SIG-M5 treated with dmso at 0.1 percent for 504 hours (cell line): Measurements from ENCODE around the gene WWP2.
"Not testable (repeated sequence)": the region's sequence is repeated elsewhere in the genome, so short reads cannot be mapped to it uniquely, and the experiment has no call there.

ENCODE experiments used
- DNase-seq: peaks from one replicate; lab custom pipeline; 2025; ENCODE audit not compliant: unreplicated experiment; lab: John Stamatoyannopoulos, UW

The WWP2 gene

DNA sequence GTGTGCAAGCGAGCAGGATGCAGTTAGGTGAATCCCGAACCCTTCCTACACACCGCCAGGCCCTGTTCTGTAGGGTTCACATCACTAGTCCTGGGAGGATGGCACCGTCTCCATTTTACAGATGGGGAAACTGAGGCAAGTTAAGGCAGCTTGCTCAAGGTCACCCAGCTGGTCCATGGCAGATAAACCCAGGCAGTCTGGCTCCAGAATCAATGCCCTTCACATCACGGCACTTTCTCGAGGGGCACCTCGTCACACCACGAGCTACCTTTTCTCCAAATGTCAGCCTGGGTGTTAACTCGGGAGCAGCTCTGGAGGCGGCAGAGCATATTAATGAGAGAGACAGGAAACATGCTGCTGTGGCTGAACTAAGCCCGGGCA, 16.9 kb upstream of the WWP2 start:
- DNase-seq = no peak

DNA sequence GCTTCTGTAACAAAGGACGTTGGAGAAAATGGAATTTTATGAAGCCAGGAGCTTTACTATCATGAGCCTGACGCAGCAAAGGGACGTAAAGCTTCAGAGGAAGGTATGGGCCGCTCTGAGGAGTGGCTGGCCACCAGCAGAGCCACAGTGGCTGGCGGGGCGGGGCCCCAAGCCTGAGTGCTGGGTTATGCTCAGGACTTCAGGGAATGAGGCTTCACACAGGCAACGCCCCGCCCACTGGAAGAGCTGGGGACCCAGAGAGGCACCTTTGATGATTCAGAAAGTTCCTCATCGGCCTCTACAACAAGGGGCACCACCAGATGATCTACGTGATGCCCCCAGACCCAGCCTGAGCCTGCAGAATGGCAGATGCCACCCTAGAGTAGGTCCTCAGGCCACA, 16.2 kb upstream of the WWP2 start:
- no peak for DNase-seq

DNA sequence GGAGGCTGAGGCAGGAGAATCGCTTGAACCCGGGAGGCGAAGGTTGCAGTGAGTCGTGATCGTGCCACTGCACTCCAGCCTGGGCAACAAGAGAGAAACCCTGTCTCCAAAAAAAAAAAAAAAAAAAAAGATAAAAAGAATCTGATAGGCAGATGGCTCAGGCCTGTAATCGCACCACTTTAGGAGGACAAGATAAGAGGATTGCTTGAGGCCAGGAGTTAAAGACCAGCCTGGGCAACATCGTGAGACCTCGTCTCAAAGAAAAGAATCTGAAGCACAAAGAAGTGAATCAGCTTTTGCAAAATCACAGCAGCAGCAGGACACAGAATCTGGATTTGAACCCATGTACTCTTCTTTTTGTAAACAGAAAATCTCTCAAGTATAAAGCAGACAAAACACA, 15.0 kb upstream of the WWP2 start:
- DNase-seq = no peak

DNA sequence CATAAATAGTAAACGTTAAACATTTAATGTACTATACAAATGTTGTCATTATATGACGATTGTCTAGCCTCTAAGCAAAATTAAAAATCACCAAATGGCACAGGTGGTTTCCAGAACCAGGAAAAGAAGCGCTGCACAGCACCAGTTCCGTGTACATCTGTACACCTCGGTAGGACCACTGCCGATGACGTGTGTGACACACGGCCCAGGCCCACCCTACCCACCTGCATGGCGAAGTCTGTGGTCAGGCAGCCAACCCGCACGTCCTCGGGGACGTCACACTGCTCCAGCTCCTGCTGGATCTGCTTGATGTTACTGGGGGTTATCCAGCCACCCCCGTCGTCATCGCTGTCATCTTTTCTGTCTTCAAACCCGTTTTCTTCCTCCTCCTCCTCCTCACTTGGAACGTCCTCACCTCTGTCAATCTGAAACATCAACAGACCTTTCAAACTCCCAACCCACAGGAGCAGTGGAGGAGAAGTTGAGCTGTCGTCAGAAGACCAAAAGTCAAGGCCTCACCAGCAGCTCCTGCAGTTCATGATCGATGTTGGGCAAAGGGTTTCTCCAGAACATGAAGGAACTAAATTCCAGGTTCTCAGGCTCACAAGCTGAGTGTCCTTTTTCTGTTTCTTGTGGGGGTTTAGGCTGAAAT, 13.3 kb upstream of the WWP2 start:
- DNase-seq = no peak

DNA sequence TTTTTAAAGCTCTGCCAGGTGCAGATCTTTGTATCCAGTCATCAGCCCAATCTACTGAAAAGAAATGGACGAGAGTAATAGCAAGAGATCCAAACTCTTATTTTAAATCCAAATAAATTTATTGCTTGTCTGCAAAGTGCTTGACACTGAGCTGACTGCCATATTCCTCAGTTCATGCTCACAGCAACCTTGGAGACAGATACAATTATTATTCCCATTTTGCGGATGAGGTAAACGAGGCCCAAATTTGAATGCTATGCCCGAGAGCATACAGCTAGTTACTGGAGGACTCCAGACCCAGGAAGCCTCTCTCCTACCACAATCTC, 8.0 kb upstream of the WWP2 start:
- no peak for DNase-seq

DNA sequence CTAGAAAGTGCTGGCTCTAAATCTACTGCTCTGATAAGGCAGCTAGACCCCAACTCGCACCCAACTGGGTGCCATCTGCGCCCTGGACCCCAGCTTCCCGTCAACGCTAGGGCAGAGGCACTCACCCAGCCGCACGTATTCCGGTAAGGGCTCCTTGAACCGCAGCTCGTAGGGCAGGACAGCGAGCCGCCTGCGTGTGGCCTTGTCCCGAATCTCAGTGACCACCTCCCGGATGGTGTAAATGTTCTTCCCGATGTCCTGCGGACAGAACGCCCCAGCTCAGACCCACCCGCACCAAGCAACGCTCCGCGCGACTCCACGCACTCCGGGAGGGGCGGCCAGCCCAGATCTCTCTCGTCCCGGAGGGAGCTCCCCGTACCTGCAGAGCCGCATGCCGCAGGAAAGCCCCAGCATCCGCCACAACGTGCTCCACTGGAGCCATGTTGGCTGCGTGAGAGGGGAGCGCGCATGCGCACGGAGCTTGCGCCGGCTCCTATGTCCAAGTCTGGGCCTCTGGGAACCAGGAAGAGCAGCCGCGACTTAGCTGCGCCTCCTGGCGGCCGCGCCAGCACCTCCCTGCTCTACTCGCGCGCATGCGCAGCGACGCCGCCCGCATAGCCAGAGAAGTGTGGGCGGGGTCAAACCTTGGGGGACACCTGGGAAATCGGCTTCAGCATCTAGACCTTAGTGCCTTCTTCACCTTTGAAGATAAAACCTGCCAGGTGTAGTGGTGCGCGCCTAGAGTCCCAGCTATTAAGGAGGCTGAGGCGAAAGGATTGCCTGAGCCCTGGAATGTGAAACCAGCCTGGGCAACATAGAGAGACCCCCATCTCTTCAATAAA, 7.4 kb upstream of the WWP2 start, which contains the start of gene NOB1:
Gene NOB1, minus strand, starts transcription at position 458 of the 842 bp plus-strand sequence. Its CDS starts 16 bp downstream, at position 442.
- DNase-seq = peak; percentile 91

DNA sequence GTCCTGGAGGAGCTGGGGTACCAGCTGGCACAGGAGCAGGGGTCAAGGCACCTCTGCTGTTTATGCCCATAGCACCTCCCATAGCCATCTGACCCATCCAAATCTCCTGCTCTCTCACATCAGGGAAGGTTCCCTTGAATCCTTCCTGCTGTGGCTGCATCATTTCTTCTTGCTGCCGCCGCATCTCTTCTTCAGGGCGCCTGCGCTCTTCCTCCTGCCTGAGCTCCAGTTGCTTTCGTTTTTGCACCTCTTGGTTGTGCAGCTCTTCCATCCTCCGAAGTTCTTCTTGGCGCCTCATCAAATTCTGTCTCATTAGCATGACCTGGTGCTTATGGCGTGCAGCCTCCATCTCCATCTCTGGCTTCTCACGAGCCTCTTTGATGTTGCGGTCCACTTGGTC, 5.4 kb upstream of the WWP2 start:
- DNase-seq = no peak

DNA sequence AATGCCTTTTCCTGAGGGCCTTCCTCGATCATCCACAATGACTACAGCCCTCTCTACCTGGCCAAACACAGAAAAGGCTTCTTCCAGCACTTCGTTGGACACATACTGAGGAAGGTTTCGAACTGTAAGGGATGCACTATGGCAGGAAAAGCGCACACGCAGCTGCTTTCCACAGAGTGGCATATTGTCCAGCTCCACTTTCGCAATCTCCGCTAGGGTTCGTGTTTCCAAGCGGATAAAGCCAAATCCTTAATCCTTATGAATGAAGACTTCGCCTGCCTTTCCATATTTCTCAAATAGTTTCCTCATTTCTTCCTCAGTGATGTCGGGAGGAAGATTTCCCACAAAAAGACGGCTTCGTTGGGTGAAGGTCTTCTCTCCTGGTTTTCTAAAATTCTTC, 4.8 kb upstream of the WWP2 start:
- DNase-seq = not testable (repeated sequence)

DNA sequence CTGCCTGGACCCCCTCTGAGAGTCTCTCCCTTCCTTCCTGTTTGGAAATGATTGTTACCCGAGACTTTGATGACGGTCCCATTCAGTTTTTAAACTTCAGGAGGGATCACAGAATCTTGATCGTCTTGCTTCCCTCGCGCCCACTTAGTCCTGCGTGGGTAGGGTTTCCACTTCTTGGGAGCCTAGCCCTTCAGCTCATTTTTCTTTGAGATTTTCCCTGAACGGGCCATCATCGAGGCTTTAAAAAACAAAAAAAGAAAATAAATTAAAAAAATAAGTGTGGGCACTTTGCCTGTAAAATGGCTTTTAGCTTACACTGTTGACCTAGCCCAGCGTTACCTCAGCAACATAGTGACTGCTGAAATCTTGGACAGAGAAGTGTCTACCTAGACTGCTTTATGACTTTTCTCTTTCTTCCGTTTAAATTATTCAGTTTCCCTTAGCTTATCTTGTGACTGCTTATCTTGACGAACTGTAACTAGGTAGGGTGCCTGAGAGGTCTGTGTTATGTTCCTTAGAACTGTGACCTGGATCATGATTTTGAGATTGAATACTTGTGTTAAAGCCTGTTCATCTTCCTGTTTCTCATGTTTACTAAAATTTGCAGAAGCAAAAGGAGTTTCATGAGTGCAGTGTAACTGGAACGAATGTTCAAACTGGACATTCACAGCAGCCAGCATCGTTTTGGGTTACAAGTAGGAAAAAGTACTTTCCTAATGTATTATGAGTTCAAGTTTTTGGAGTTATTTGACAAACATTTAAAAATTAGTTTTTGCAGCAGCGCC, 874 bp downstream of the WWP2 start:
- peak; percentile 42 for DNase-seq

DNA sequence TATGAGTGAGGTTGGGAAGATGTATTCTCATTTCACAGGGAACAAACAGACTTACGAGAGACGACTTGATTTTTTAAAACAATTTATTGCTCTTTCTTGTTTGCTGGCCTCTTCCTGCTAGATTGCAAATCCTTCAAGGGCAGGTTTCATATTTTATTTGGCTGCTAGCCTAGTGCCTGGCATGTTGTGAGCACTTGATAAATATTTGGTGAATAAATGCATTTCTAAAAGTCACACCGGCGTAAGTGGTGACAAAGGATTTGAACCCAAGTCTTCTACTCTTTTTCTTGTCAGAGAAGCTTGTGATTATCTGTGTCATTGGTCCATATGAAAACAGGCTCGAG, 1.4 kb downstream of the WWP2 start:
- DNase-seq = no peak

DNA sequence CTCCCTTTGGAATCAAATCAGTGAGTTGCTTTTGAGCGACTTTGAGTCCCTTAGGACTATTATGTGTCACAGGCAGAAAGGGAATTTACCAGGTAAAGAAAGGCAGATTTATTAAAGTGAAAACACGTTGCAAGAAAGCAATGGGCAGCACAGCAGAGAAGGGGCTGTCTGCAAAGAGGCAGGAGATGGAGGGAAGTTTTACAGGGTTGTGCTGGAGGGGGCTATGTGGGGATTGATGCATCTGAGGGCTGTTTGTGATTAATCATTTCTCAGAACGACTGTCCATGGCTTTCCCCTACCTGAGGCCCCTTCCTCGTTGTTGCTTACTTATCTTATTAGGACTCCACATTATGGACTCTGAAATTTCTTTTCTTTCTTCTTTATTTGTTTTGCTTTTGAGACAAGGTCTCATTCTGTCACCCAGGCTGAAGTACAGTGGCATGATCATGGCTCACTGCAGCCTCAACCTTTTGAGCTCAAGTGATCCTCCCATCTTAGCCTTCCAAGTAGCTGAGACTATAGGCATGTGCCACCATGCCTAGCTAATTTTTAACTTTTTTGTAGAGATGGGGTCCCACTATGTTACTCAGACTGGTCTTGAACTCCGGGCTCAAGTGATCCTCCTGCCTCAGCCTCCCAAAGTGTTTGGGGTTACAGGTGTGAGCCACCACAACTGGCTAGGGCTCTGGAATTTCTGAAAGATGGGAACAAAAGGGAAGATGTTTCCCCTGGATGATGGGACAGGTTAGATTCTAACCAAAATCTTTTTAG, 5.5 kb downstream of the WWP2 start:
- no peak for DNase-seq

DNA sequence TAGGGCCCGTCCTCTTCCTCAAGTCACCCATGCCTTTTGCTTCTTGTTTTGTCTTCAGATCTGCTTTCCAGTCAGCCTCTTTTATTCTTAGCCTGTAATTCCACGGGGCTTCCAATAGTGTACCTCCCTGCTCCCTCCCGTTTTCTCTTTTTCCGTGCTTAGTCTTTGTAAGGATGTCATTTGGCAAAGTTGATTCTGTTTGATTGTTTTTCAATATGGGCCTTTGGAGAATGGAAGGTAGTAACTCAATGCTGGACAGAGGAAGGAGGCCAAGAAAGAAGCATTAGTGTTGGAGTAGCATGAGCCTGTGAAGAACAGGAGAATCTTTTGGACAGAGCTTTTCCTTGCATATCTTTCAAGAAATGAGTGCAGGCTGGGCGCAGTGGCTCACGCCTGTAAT, 6.5 kb downstream of the WWP2 start:
- DNase-seq = no peak

DNA sequence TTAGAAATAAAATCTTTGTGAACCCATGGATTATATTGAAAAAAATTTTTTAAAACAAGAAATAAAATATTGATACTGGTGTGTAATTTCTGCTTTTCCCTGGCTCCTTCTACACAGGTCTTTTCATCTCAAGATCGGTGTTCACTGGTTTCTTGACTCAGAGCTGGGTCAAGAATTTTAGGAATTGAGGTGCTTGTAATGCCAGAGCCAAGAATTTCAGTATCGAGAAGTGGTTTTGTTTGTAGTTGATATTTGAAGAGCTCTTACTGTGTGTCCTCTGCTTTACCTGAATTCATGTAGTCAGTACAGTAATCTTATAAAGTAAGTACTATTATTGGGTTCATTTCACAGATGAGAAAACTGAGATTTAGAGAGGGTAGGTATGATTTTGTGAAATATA, 7.3 kb downstream of the WWP2 start:
- DNase-seq = no peak

DNA sequence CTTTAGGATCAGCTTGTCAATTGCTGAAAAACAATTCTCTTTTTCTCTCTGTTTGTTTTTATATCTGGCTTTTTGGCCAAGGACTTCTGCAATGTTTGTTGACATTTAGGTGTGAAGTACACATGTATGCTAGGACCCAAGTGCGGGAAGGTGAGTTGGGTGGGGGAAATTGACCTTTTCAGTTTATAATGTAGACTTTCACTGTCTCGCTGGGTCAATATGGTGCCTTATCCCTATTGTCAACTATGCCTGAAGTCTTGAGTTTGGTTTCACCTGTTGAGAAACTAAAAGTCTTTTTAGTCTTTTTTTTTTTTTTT, 9.5 kb downstream of the WWP2 start:
- DNase-seq = no peak

DNA sequence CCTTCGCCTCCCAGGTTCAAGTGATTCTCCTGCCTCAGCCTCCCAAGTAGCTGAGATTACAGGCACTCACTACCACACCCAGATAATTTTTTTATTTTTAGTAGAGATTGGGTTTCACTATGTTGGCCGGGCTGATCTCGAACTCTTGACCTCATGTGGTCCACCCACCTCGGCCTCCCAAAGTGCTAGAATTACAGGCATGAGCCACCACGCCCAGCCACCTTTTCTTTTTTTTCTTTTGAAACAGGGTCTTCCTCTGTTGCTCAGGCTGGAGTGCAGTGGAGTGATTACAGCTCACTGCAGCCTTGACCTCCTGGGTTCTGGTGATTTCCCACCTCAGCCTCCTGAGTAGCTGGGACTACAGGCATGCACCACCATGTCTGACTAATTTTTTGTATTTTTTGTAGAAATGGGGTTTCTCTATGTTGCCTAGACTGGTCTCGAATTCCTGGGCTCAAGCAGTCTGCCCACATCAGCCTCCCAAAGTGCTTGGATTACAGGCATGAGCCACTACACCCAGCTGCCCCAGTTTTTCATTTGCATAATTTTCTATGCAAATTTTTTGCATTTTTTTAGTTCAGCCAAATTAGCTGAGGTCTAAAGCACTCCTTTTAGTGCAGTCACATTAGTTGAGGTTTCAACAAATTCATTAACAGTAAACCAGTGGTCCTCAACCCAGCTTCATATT, 11.3 kb downstream of the WWP2 start:
- DNase-seq = no peak

DNA sequence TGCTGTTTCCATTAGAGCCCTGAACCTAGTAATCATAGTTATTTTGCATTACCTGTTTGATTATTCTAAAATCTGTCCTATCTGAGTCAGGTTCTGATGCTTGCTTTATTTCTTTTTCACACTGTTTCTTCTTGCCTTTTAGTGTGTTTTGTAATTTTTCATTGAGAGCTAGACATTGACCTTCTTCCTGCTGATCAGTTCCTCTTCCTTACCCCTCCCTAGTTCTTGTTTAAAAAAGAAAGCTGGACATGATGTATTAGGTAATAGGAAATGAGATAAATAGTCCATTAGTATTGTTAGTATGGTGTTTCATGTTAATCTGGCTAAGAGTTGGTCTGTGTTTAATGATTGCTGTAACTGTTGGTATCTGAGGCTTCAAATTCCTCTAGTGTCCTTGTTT, 13.4 kb downstream of the WWP2 start:
- DNase-seq = no peak

DNA sequence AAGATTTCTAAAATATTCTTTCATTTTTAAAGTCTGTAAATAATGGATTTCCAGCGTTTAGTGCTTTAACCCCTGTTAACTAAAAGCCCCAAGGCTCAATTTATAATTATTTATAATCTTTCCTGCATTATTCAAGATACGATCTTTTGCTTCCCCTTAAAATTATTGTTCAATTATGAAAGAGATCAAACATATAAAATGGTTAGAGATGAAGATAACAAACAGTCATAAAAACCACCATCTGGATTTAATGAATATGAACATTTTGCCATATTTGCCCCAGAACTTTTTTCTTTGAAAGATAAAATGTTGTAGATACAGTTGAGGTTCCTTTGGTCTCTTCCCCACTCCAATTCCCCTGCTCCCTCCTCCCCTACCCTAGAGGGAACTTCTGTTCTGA, 17.6 kb downstream of the WWP2 start:
- no peak for DNase-seq

DNA sequence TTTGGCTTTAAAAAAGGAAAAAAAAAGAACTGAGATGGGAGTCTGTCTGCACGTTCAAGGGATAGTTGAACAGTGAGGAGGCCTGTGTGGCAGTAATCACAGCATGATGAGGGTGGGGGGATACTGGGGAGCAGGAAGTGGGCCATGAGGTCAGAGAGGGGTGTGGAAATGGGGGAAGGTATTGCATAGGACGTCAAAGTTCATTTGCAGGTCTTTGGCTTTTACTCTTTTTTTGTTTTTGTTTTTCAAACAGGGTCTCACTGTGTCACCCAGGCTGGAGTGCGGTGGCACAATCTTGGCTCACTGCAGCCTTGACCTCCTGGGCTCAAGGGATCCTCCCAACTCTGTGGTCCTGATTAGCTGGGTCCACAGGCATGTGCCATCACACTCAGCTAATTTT, 19.0 kb downstream of the WWP2 start:
- DNase-seq = no peak

DNA sequence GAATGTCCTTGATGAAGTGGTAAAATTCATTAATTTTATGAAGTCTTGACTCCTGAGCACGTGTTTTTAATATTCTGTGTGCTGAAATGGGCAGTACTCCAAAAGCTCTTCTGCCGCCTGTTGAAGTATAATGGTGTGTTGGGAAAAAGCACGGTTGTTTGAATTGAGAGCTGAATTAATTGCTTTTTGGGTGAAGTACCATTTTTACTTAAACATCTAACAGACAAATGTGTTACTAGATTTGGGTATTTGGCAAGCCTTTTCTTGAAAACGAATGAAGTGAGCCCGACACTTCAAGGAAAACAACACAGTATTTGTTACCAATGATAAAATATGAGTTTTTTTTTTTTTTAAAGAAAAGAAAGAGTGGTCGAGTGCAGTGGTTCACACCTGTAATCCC, 22.5 kb downstream of the WWP2 start:
- no peak for DNase-seq

DNA sequence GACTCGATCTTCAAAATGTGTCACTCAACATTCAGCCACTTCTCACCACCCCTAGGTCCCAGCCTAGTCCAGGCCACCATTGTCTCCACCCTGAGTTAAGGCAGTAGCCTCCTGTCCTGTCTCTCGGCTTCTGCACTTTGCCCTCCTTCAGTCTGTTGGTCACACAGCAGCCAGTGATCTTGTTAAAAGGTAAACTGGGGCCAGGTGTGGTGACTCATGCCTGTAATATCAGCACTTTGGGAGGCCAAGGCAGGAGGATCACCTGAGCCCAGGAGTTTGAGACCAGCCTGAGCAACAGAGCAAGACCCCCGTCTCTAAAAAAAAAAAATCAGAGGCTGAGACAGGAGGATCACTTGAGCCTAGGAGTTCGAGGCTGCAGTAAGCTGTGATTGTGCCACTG, 25.8 kb downstream of the WWP2 start:
- no peak for DNase-seq

DNA sequence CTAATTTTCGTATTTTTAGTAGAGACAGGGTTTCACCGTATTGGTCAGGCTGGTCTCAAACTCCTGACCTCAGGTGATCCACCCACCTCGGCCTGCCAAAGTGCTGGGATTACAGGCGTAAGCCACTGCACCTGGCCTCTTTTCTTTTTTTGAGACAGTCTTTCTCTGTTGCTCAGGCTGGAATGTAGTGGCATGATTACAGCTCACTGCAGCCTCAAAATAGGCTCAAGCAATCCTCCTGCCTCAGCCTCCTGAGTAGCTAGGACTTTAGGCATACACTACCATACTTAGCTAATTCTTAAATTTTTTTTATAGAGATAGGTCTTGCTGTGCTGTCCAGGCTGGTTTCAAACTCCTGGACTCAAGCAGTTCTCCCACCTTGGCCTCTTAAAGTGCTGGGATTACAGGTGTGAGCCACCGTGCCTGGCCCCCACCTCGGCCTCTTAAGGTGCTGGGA, 29.3 kb downstream of the WWP2 start:
- not testable (repeated sequence) for DNase-seq
